H7 (cell line): ENCODE measurements around the gene PSMB11. TPM values are rescaled to one million over a fixed set of nuclear protein-coding genes. Genes with fewer than 3 reads are reported as not detected.
A peak's percentile ranks its signal among the peaks of the same experiment; 100 is the strongest.

Experiments
- DNase-seq: peaks from one replicate; pipeline ENCODE4 v3.0.0; 2012
- H3K27me3 ChIP-seq: 2 replicates; pipeline ENCODE4 v1.6.0; 2011; ENCODE audit warnings: mild to moderate bottlenecking, low read length; ENCODE audit not compliant: control insufficient read depth, insufficient read depth
- H3K36me3 ChIP-seq: replicated peaks from 2 replicates; pipeline ENCODE4 v1.5.1; 2011; ENCODE audit warnings: low read length; ENCODE audit not compliant: control insufficient read depth, insufficient read depth
- H3K4me3 ChIP-seq: 2 replicates; pipeline ENCODE4 v1.5.1; 2011; ENCODE audit warnings: low read depth, mild to moderate bottlenecking, control low read depth, low read length, moderate library complexity; ENCODE audit not compliant: insufficient read depth
- total RNA-seq: library from RNA; depleted of rRNA; stranded (reverse); fragments of >200 nt; shearing (Covaris generic); gene quantifications from 2 replicates; pipeline ENCODE4 v1.2.3, GENCODE V29; 2014

Gene PSMB11
- total RNA-seq, 1 experiment from 2014 or later, result not detected

DNA sequence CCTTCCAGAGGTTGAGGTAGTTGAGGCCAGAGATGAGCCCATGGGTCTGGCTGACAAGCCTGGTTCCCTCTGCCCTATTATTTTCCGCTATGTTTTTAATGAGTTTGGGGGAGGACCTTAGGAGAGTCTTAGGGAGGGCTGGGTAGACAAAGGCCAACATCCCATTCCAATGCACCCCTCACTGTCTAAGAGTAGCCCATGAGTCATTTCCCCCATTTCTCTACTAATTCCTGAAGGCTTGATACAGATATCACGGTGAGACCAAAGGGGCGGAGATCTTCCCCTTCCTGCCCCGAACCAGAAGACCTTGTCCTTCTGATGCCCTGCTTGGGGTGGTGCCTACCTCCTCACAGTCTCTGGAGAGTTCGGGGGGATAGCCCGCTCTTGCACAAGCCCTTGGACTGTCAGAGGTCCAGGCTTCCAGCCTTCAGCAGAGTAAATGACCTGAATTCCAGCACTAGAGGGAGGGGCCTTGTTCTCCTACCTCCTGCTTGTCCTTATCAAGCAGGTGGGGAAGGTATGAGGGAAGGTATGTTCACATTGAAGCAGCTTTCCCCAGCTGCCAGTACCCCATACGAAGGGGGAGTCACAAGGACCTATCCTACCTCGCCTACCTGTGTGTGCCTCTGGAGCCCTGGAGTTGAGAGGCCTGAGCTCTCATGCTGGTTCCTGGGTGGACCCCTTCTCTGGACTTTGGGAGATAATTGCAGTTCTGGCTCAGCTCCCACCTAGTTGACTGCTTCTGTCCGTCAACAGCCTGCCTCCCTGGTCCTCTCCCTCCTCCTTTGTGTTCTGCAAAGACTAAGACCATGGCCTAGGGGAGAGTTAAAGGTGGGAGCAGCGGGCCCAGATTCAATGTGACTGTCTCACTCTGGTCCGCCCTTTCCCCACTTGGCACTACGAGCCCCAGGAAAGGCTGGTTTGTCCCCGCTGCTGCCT is 3.7 kb downstream of the PSMB11 start:
- H3K27me3 ChIP-seq, result no peaks in the 10 kb centered on the region
- H3K36me3 ChIP-seq, result 0 out of 2 replicates have a peak, but pooled peaks cover 1% of the 10 kb centered on the region
- H3K4me3 ChIP-seq, result no peak overlapping the region
- no peak for DNase-seq

DNA sequence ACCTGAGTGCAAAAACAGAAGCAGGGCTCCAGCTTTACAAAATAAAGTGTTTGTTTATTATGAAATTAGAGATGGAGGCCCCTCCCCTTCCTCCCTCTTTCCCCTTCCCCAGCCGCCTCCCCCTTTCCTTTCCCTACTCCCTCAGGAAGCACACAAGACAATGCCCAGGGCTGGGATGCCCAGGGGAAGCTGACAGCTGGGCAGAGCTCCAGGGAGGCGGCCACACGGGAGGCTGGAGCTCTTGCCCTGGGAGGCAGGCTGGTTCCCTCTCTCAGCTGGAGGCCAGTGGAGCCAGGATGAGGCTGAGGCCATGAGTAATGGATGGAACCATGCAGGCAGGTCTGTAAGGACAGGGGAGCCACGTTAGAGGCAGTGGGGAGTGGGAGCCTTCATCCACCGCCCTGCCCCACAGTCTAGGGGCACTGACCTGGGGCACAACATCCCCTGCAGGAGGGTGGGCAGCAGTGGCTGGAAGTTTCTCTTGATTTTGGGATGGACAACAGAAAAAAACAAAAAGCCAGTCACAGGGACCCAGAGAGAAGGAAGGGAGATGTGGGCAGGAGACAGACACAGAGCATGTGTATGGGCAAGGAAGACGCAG is 5.1 kb downstream of the PSMB11 start:
- no peak overlapping the region for H3K4me3 ChIP-seq
- H3K27me3 ChIP-seq, result no peaks in the 10 kb centered on the region
- H3K36me3 ChIP-seq, result 0 out of 2 replicates have a peak, but pooled peaks cover 1% of the 10 kb centered on the region
- no peak for DNase-seq

DNA sequence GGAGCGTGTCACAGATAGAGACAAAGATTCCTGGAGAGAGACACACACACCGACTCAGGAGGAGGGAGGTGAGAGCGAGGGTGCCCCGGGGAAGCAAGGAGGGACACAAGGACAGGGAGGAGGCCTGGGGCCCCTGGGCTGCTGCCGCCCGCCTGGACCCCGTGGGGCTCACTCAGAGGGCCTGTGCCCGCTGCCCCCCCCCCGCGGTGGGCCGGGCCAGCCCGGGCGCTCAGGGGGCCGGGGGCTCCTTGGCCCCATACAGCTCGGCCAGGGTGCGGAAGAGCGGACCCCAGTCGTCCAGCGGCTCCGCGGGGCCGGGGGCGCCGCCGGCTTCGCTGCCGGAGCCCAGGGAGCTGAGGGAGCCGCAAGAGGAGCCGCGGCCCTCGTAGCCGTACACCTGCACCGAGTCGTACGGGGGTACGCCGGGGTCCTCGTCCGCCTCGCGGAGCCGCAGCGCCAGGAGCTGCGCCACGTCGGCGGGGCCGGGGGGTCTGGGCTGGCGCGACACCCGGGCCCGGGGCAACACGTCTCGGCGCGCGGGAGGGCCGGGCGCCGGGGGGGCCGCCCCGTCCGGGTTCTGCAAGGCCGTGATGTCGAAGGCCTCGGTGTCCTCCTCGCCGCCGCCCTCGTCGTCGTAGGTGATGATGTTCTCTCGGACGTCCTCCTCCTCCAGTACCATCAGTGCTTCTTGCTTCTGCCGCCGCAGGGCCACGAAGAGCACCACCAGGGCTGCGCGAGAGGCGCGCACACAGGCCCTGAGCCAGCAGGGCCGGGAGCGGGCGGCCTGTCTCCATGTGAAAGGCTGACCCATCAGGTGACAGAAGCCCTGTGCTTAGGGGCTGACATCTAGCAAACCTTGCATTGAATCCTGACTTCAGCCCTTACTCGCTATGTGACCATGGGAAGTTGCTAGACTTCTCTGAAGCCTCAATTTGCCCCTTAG is 6.0 kb downstream of the PSMB11 start:
- H3K36me3 ChIP-seq, result 0 out of 2 replicates have a peak, but pooled peaks cover 1% of the 10 kb centered on the region
- H3K27me3 ChIP-seq, result no peaks in the 10 kb centered on the region
- no peak overlapping the region for H3K4me3 ChIP-seq
- DNase-seq, result no peak

DNA sequence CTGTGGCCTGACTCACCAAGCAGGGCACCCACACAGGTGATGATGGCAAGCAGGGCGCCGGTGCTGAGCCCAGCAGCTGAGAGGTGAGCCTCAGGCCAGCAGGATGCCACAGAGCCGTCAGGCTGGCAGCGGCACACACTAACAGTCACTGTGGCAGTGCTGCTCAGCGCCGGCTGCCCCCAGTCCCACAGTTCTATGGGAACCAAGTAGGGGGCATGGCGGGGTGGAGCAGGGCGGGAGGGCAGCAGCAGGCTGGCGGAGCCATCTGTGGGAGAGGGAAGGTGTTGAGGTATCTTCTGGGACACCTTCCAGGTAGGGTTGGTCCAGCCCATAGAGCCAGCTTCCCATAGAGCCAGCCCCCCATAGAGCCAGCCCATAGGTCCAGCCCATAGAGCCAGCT is 7.0 kb downstream of the PSMB11 start:
- Histone ChIP-seq H3K4me3 (no peak overlapping the region), H3K36me3 (peaks cover 3% of the 10 kb centered on the region; the same call in 1 of the 2 replicates), H3K27me3 (no peaks in the 10 kb centered on the region)
- no peak for DNase-seq

DNA sequence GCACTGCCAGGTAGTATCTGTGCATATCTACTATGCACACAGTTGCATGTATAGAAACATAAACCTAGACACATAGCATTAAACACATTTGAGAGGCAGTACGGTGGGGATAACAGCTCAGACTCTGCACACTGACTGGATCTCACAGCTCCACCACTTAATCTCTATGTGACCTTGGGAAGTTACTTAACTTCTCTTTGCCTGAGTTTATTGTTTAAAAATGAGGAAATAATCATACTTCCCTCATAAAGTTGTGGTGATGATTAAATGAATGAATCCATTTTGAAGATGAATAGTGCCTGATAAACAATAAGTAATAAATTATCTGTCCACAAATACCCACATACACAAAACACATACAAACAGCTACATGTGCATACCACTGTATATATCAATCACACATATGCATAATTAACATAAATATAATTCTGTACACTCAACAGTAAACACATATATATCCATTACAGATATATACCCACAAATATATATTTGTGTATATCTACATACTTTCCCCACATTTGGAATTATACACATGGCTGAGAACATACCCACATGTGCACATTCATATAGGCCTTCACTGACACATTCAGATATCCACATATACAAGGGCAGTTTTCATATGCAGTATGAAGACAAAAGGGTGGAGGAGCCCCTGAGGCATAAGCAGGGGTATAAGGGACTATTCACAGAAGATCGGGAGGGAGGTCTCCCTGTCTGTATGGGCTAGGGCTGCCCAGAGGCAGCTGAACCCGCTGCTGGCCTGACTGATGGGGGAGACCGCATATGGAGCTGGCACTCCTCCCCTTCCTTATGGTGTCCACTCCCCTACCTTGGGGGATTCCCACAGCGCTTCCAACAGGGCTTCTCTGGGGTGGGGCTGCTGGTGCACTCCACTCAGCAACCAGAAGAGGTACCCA is 9.4 kb downstream of the PSMB11 start:
- H3K36me3 ChIP-seq, result peaks cover 3% of the 10 kb centered on the region; the same call in 1 of the 2 replicates
- H3K4me3 ChIP-seq, result no peak overlapping the region
- no peaks in the 10 kb centered on the region; the same call in 1 of the 2 replicates for H3K27me3 ChIP-seq
- DNase-seq, result no peak

DNA sequence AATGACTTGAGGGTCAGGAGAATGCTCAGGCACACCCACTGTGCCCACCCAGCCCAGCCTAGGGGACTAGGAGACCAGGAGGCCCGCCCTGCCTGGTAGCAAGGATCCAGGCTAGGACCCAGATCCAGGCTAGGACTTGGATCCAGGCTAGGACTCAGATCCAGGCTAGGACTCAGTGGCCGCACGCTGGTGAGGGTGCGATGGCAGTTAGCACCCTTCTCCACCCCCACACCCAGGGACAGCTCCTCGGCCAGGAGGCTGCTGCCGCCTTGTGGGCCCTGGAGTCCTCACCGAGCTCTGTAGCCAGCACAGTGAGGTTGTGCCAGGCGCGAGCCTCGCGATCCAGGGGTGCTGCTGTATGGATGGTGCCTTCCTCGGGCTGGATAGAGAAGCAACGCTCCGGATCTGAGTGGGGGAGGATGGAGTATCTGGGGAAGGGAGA is 10.2 kb downstream of the PSMB11 start:
- Histone ChIP-seq H3K36me3 (peaks cover 3% of the 10 kb centered on the region; the same call in 1 of the 2 replicates), H3K27me3 (peaks cover 7% of the 10 kb centered on the region), H3K4me3 (no peak overlapping the region)
- DNase-seq, result peak; percentile 86

DNA sequence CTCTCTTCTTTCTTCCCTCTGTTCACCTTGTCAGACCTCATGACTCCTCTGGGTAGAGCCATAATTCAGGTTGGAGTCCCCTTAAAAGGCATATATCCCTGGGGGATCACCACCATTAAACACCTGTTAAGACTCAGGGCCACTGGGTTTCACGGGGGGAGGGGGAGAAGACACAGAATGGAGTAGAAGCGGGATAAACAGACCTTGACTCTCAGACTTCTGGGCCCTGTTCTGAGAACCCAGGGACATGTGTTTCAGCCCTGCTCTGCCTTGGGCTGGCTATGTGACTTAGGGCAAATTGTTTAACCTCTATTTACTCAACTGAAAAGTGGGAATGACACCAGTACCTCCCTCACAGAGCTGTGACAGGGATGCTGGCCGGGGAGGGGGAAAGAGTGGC is 10.7 kb downstream of the PSMB11 start:
- Histone ChIP-seq H3K4me3 (no peak overlapping the region), H3K36me3 (peaks cover 3% of the 10 kb centered on the region; the same call in 1 of the 2 replicates), H3K27me3 (peaks cover 7% of the 10 kb centered on the region)
- no peak for DNase-seq

DNA sequence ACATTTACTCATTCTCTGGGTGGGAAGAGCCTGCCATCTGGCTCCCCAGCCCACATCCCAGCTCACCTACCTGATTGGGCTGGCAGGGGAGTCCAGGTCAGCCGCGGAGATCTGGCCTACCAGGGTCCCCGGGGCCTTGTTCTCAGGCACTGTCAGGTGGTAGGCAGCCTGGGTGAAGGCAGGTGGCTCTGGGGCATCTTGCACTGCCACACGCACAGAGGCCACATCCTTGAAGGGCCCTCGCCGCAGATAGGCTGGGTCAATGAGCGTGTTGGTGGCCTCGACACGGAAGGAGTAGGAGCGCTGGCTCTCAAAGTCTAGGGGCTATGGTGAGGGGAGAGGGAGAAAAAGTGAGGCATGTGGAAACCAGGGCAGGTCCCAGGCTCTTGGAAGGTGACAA is 11.4 kb downstream of the PSMB11 start:
- Histone ChIP-seq H3K36me3 (peaks cover 3% of the 10 kb centered on the region; the same call in 1 of the 2 replicates), H3K27me3 (peaks cover 7% of the 10 kb centered on the region), H3K4me3 (no peak overlapping the region)
- DNase-seq, result peak; percentile 41

DNA sequence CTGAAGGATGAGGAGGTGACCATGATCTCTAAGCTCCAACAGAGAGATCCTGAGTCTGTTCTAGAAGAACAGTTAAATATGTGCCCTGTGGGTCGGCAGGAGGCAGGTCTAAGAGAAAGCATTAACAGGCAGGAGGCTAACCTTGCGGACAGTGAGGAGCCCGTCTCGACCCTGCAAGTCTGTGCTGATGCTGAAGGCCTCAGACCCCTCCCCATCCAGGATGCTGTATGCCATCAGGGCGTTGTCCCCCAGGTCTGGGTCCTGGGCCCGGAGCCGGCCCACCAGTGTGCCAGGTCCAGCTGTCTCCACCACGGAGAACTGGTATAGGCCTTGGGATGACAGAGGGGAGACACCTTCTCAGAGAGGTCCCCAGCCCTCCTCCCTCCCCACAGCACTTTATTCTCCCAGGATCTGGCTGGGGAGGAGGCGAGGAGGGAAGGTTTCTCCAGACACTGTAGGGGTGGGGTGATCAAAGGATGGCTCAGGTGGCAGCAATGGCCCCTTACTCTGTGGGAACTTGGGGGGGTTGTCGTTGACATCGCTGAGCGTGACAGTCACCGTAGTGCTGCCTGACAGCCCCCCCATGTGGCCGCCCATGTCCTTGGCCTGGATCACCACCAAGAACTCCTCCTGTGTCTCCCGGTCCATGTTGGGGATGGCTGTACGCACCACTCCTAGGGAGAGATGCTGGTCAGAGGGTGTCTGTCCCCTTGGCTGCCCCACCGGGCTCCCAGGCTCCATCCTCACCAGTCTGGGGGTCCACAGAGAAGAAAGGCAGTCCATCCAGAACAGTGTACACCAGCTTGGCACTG is 12.2 kb downstream of the PSMB11 start:
- H3K4me3 ChIP-seq, result no peak overlapping the region
- peak; percentile 76 for DNase-seq
- H3K36me3 ChIP-seq, result peaks cover 7% of the 10 kb centered on the region
- peaks cover 7% of the 10 kb centered on the region for H3K27me3 ChIP-seq

DNA sequence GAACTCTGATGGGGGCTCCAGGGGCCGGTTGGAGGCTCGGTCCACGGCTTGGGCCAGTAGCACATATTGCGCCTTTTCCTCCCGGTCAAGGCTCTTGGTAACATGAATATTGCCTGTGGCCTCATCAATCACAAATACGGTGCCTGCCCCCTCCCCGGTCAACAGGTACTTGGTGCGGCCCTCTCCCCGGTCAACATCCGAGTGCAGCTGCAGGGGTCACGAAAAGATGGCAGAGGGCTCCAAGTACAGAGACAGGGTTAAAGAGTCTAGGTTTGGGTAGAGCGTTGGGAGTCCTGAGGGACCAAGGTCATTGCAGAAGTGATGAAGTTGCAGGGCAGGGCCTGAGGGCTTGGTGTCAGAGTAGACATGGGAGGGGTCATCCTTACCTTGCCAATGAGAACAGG is 13.1 kb downstream of the PSMB11 start:
- DNase-seq, result no peak
- no peak overlapping the region for H3K4me3 ChIP-seq
- H3K27me3 ChIP-seq, result peaks cover 7% of the 10 kb centered on the region
- H3K36me3 ChIP-seq, result peaks cover 11% of the 10 kb centered on the region

DNA sequence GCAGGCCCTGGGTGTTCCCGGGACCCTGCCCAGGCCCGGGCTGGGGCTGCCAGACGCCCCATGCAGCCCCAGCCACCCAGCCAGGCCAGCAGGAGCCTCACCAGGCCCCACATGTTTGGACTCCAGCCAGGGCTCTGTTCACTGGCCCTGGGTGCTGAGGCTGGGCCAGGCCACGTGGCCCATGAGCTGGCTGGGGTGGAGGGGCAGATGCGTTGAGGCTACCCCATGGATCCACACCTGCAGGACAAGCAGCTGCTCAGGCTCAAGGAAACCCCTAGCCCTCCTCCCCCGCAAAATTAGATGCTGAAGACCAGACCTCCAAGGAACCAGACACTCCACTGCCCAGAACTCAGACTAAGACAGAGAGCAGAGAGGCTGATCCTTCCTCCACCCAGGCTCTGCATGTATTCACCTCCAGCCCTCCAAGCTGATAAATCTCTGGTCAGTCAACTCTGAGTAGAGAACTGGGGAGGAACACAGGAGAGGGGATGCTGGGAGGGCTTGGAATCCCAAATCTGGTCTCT is 13.7 kb downstream of the PSMB11 start:
- Histone ChIP-seq H3K4me3 (no peak overlapping the region), H3K27me3 (peaks cover 7% of the 10 kb centered on the region), H3K36me3 (peaks cover 12% of the 10 kb centered on the region)
- DNase-seq, result no peak

DNA sequence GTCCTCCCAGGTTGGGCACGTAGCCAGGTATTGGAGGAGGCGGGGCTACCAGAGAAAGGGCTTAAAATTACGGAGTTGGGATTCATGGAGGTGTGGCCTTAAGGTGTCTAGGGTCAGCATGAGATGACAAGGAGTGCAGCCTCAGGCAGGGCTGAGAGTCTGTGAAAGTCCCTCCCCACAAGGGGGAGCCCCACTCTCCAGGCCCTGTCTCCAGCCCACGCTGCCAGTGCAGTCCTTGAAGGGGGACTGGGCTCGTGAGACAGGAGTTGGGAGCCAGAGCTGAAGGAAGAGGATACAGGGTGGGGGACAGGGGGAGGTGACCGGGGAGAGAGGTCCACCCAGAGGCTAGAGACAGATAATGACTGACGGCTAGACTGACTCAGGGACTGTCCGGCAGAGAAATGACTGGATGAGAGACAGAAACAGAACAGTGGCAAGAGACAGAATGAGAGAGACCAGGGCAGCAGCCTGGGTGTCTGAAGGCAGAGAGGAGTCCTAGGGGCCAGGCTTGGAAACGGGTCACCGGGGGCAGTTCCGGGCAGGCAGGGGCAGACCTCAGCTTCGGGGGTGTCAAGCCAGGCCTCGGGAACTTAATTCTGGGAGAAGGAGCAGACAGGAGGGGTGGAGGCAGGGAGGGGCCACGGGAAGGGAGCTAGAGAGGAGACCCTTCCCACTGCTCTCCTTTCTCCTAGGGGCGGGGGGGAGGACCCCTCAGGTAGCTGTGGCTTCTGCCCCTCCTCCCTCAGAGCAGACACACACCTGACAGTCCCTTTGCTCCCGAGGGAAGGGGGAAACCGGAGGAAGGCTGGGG is 14.3 kb downstream of the PSMB11 start:
- Histone ChIP-seq H3K27me3 (peaks cover 7% of the 10 kb centered on the region), H3K4me3 (peak overlapping the region; percentile 74), H3K36me3 (peaks cover 16% of the 10 kb centered on the region)
- peak; percentile 95 for DNase-seq
